CD14-positive monocyte (primary cell): ENCODE data around the gene PHETA2. TPM values are rescaled to one million over a fixed set of nuclear protein-coding genes. Genes with fewer than 3 reads are reported as not detected.
A peak's percentile ranks its signal among the peaks of the same experiment; 100 is the strongest.

ENCODE experiments used
- DNase-seq, 3 donors: peaks; one replicate each; pipeline ENCODE4 v3.0.0-alpha.2; 2011 to 2022
- H2AFZ ChIP-seq: 2 replicates; pipeline ENCODE4 v1.6.0; 2012; ENCODE audit warnings: mild to moderate bottlenecking, low read depth, low read length, inconsistent platforms; ENCODE audit not compliant: insufficient read depth, poor library complexity, severe bottlenecking
- H3K27ac ChIP-seq, 2 donors: 1 replicate in 1 of 2; 2 replicates in 1 of 2; pipeline ENCODE4 v1.5.1; 2012 to 2013; ENCODE audit warnings: low read length in 2 of 2, control low read depth in 1 of 2, inconsistent platforms in 1 of 2, low read depth in 1 of 2, mild to moderate bottlenecking in 1 of 2
- H3K27me3 ChIP-seq, 2 donors: one replicate each; pipeline versions ENCODE4 v1.6.0 to v1.6.1; 2011 to 2013; ENCODE audit warnings: low read length in 2 of 2; ENCODE audit not compliant: control insufficient read depth in 2 of 2, insufficient read depth in 2 of 2
- H3K36me3 ChIP-seq, 2 donors: replicated peaks in 1 of 2; 1 replicate in 1 of 2; 2 replicates in 1 of 2; pipeline versions ENCODE4 v1.5.1 to v1.6.1; 2012 to 2013; ENCODE audit warnings: low read length in 2 of 2, control low read depth in 1 of 2, inconsistent platforms in 1 of 2, mild to moderate bottlenecking in 1 of 2; ENCODE audit not compliant: insufficient read depth in 2 of 2, control insufficient read depth in 1 of 2
- H3K4me1 ChIP-seq, 2 donors: 1 replicate in 1 of 2; 2 replicates in 1 of 2; pipeline versions ENCODE4 v1.5.1 to v1.6.1; 2012 to 2013; ENCODE audit warnings: low read length in 2 of 2, control low read depth in 1 of 2, inconsistent platforms in 1 of 2, mild to moderate bottlenecking in 1 of 2, moderate library complexity in 1 of 2; ENCODE audit not compliant: insufficient read depth in 2 of 2, control insufficient read depth in 1 of 2
- H3K4me2 ChIP-seq: replicated peaks from 2 replicates; pipeline ENCODE3; 2012; ENCODE audit warnings: low read length, moderate library complexity, mild to moderate bottlenecking; ENCODE audit not compliant: poor library complexity, severe bottlenecking; ENCODE audit errors: extremely low read depth
- H3K4me3 ChIP-seq, 3 experiments: fragments of 200-600 bp in 1 of 3; sonication (generic) in 1 of 3; replicated peaks in 1 of 3; 1 replicate in 2 of 3; 2 replicates in 1 of 3; pipeline ENCODE4 v1.5.1; 2011 to 2013; ENCODE audit warnings: low read length in 3 of 3, mild to moderate bottlenecking in 3 of 3, control low read depth in 2 of 3, low read depth in 2 of 3, inconsistent platforms in 1 of 3, moderate library complexity in 1 of 3
- H3K79me2 ChIP-seq: 2 replicates; pipeline ENCODE4 v1.6.0; 2012; ENCODE audit warnings: mild to moderate bottlenecking, control low read depth, inconsistent platforms, low read length, moderate library complexity; ENCODE audit not compliant: insufficient read depth
- H3K9ac ChIP-seq: 2 replicates; pipeline ENCODE4 v1.6.0; 2017; ENCODE audit warnings: low read length, mild to moderate bottlenecking; ENCODE audit not compliant: insufficient read depth, poor library complexity, severe bottlenecking
- H3K9me3 ChIP-seq, 2 donors: replicated peaks in 1 of 2; 1 replicate in 1 of 2; 2 replicates in 1 of 2; pipeline versions ENCODE4 v1.5.1 to v1.6.1; 2012 to 2013; ENCODE audit warnings: low read length in 2 of 2, control low read depth in 1 of 2; ENCODE audit not compliant: control insufficient read depth in 1 of 2, insufficient read depth in 1 of 2
- H4K20me1 ChIP-seq: 2 replicates; pipeline ENCODE4 v1.6.0; 2012; ENCODE audit warnings: mild to moderate bottlenecking, low read length, control low read depth, moderate library complexity; ENCODE audit not compliant: insufficient read depth
- H3K27ac Mint-ChIP-seq, 7 donors: one replicate each; pipeline ENCODE4 v1.8.0; 2020; ENCODE audit warnings: mild to moderate bottlenecking in 7 of 7, mixed read lengths in 7 of 7, moderate library complexity in 6 of 7, inconsistent platforms in 2 of 7
- H3K27me3 Mint-ChIP-seq, 3 donors: one replicate each; pipeline ENCODE4 v1.8.0; 2021 to 2022; ENCODE audit warnings: low read depth in 3 of 3, mild to moderate bottlenecking in 3 of 3, mixed read lengths in 3 of 3, moderate library complexity in 3 of 3, inconsistent platforms in 1 of 3
- H3K36me3 Mint-ChIP-seq, 2 donors: one replicate each; pipeline ENCODE4 v1.8.0; 2020; ENCODE audit warnings: mixed read lengths in 2 of 2, inconsistent platforms in 1 of 2, mild to moderate bottlenecking in 1 of 2
- H3K4me1 Mint-ChIP-seq: one replicate; pipeline ENCODE4 v1.8.0; 2020; ENCODE audit warnings: mild to moderate bottlenecking, mixed read lengths
- H3K4me3 Mint-ChIP-seq, 2 donors: one replicate each; pipeline ENCODE4 v1.8.0; 2020; ENCODE audit warnings: mild to moderate bottlenecking in 2 of 2, mixed read lengths in 2 of 2, moderate library complexity in 1 of 2
- H3K9me3 Mint-ChIP-seq, 7 donors: one replicate each; pipeline ENCODE4 v1.8.0; 2020 to 2022; ENCODE audit warnings: mixed read lengths in 7 of 7, mild to moderate bottlenecking in 6 of 7, moderate library complexity in 6 of 7, inconsistent platforms in 2 of 7
- CTCF ChIP-seq: fragments of 200-600 bp; IDR thresholded peaks from one replicate; pipeline ENCODE4 v1.8.0; 2022; ENCODE audit warnings: antibody characterized with exemption, mild to moderate bottlenecking
- WGBS: methylation state at CpG from one replicate; pipeline ENCODE4 v1.1.5; 2013; ENCODE audit warnings: missing lambda C conversion rate; ENCODE audit not compliant: insufficient coverage; 5-methylcytosine and 5-hydroxymethylcytosine counted together
- intact Hi-C, 2 donors: fragments of 100-400 bp; cut with micrococcal nuclease; formaldehyde crosslinking; loops; one replicate each; pipeline versions ENCODE4 v1.15.0 to v1.15.1; 2023
- polyA plus RNA-seq, 3 donors: library from polyadenylated mRNA; depleted of rRNA in 1 of 3; unstranded in 2 of 3; stranded (reverse) in 1 of 3; fragments of 300-500 nt in 2 of 3; fragments of >200 nt in 1 of 3; fragmentation: Illumina TruSeq in 2 of 3; gene quantifications; 1 replicate in 2 of 3; 2 replicates in 1 of 3; pipeline ENCODE4 v1.2.3, GENCODE V29; 2012 to 2021

PHETA2 gene
- polyA plus RNA-seq, 3 donors, result 2.4 to 3.6 (median 3.3) TPM

- no peaks in the 10 kb centered on the region for H3K27me3 Mint-ChIP-seq
- Histone ChIP-seq H3K36me3 (peaks cover 39 to 65% of the 10 kb centered on the region in 2 donors), H3K27ac (peak overlapping the region in 1 of 2 donors; percentile 48), H4K20me1 (peaks cover 25% of the 10 kb centered on the region), H3K9me3 (no peaks in the 10 kb centered on the region), H3K4me2 (no peak overlapping the region), H3K4me3 (no peak overlapping the region), H3K79me2 (peaks cover 67% of the 10 kb centered on the region), H3K9ac (no peak overlapping the region), H3K4me1 (peaks cover 9 to 26% of the 10 kb centered on the region in 2 donors), H2AFZ (no peak overlapping the region), H3K27me3 (no peaks in the 10 kb centered on the region)
- DNase-seq, result no peak
- H3K4me3 Mint-ChIP-seq, result no peak overlapping the region
- intact Hi-C loops, result no loop called here
- TF ChIP-seq CTCF, result no peak
- H3K36me3 Mint-ChIP-seq, result peaks cover 53 to 60% of the 10 kb centered on the region in 2 donors
- no peak overlapping the region for H3K27ac Mint-ChIP-seq
- 88% methylated on average over 1 of the region's 6 CpGs for WGBS
- peaks cover 23% of the 10 kb centered on the region for H3K4me1 Mint-ChIP-seq
- peaks cover 0 to 2% (median 0%) of the 10 kb centered on the region in 7 donors for H3K9me3 Mint-ChIP-seq
Observed at GRCh38 chr22:42086051-42086450, 12.0 kb downstream of the PHETA2 start.

DNA sequence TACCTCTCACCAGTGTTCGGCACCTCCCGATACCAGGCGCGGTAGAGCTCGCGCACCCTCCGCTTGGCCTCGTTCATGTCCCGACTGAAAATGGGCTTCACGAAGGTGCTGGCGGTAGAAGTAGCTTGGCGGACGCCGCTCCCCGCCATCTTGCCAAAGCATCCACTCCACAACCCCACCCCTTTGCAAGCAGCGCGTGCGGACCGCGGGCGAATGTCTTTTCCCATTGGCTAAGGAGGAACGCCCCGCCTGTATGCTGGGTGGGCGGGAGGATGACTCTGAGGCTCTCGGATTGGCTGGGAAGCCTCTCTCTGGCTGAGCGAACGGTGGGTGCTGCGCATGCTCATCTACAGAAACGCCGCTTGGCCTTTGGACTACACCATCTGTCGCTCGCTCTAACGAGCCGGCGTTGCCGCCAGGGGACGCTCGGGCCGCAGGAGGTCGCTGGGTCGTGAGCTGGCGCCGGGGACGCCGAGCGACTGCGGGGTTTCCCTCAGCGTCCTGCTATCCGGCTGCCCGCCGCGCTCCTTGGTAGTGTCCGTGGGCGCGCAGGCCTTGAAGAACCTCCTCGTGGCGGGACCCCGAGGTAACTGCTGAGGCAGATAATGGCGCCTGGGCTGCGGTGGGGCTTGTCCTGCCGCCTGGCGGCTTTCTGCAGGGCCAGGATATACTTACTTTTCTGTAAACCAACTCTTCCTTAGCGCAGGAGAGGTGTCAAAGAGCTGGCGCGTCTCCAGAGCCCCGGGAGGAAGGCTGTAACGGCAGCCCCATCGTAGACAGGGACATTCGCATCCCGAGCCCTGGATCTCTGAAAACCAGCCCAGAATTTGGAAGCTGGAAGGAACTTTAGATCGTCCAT is 16.8 kb downstream of the PHETA2 start, which contains the start of gene NDUFA6:
Gene NDUFA6 (minus strand): TSS at position 177 of the 859 bp plus-strand sequence. CDS start 28 bp downstream, at position 149.
- peak; percentile 99 to 100 (median 99) for DNase-seq
- H4K20me1 ChIP-seq, result peaks cover 19% of the 10 kb centered on the region
- H3K36me3 ChIP-seq, result peaks cover 12 to 22% of the 10 kb centered on the region in 2 donors
- no peaks in the 10 kb centered on the region for H3K27me3 ChIP-seq
- Mint-ChIP-seq H3K27ac (peak within 1 kb of the TSS; percentile 97 to 99 (median 99)), H3K9me3 (peaks cover 0 to 3% (median 2%) of the 10 kb centered on the region in 7 donors), H3K4me1 (peaks cover 21% of the 10 kb centered on the region), H3K36me3 (peaks cover 21 to 25% of the 10 kb centered on the region in 2 donors), H3K27me3 (peaks cover 0 to 1% (median 0%) of the 10 kb centered on the region in 3 donors), H3K4me3 (peak within 1 kb of the TSS; percentile 94 to 97)
- H2AFZ ChIP-seq, result peak within 1 kb of the TSS; percentile 93
- peak within 1 kb of the TSS; percentile 94 to 98 for H3K27ac ChIP-seq
- no peaks in the 10 kb centered on the region for H3K9me3 ChIP-seq
- 0% methylated on average over 62 of the region's 71 CpGs for WGBS
- peaks cover 15 to 24% of the 10 kb centered on the region in 2 donors for H3K4me1 ChIP-seq
- peak within 1 kb of the TSS; percentile 95 for H3K9ac ChIP-seq
- intact Hi-C loops, result loop anchor here (5.0 to 10.0 kb wide), 3 partner anchors 346 to 396 kb away; partner anchors contain the start of gene MEI1 (in 1 of the 2)
- peak within 1 kb of the TSS; percentile 68 to 90 (median 74) for H3K4me3 ChIP-seq
- TF ChIP-seq CTCF, result peak; percentile 87
- peaks cover 37% of the 10 kb centered on the region for H3K79me2 ChIP-seq
- H3K4me2 ChIP-seq, result peak within 1 kb of the TSS; percentile 87
